B cell (primary cell): Measurements from ENCODE around the gene C12orf54. TPM values are rescaled to one million over a fixed set of nuclear protein-coding genes. Genes with fewer than 3 reads are reported as not detected.
"Not testable (repeated sequence)": the region's sequence is repeated elsewhere in the genome, so short reads cannot be mapped to it uniquely, and the experiment has no call there.

Experiments
- ATAC-seq: fragments of 200-7000 bp; cut with Tn5 transposase; one replicate; pipeline ENCODE4 v1.10.0; 2021; ENCODE audit warnings: low read depth, mild to moderate bottlenecking, moderate number of reproducible peaks, moderate library complexity
- CTCF ChIA-PET: fragments of 350-600 bp; sonication (Branson Sonifier 250); formaldehyde crosslinking; loops from one replicate; lab custom pipeline; 2021; ENCODE audit warnings: antibody characterized with exemption, inconsistent platforms; lab: Charles Lee
- POLR2A ChIA-PET: fragments of 350-600 bp; sonication (Branson Sonifier 250); formaldehyde crosslinking; loops from one replicate; lab custom pipeline; 2021; ENCODE audit warnings: antibody characterized with exemption; lab: Charles Lee
- DNase-seq: peaks from one replicate; pipeline ENCODE4 v3.0.0; 2013
- H2AFZ ChIP-seq: 2 replicates; pipeline ENCODE4 v1.6.1; 2012; ENCODE audit warnings: mild to moderate bottlenecking, low read depth, low read length; ENCODE audit not compliant: insufficient read depth, poor library complexity, severe bottlenecking
- H3K27ac ChIP-seq, 2 donors: 1 replicate in 1 of 2; 2 replicates in 1 of 2; pipeline ENCODE4 v1.5.1; 2012 to 2013; ENCODE audit warnings: low read length in 2 of 2, mild to moderate bottlenecking in 2 of 2, moderate library complexity in 1 of 2
- H3K27me3 ChIP-seq, 4 experiments: fragments of 200-600 bp in 1 of 4; sonication (generic) in 1 of 4; replicated peaks in 1 of 4; 1 replicate in 2 of 4; 2 replicates in 2 of 4; pipeline versions ENCODE4 v1.6.1 to v1.7.0; 2013 to 2016; ENCODE audit warnings: low read length in 3 of 4, mild to moderate bottlenecking in 2 of 4, mixed read lengths in 1 of 4, moderate library complexity in 1 of 4; ENCODE audit not compliant: insufficient read depth in 4 of 4, control insufficient read depth in 3 of 4; ENCODE audit errors: control extremely low read depth in 1 of 4
- H3K36me3 ChIP-seq, 2 experiments: replicated peaks in 1 of 2; 1 replicate in 1 of 2; 2 replicates in 1 of 2; pipeline versions ENCODE4 v1.6.1 to v1.7.1; 2013; ENCODE audit warnings: low read length in 1 of 2; ENCODE audit not compliant: insufficient read depth in 2 of 2, control insufficient read depth in 1 of 2; ENCODE audit errors: control extremely low read depth in 1 of 2, extremely low read depth in 1 of 2
- H3K4me1 ChIP-seq, 2 donors: fragments of 200-600 bp in 1 of 2; sonication (generic) in 1 of 2; 1 replicate in 1 of 2; 2 replicates in 1 of 2; pipeline versions ENCODE4 v1.5.1 to v1.6.1; 2013 to 2017; ENCODE audit warnings: low read length in 2 of 2; ENCODE audit not compliant: control insufficient read depth in 2 of 2, insufficient read depth in 2 of 2
- H3K4me2 ChIP-seq: replicated peaks from 2 replicates; pipeline ENCODE3; 2012; ENCODE audit warnings: mild to moderate bottlenecking, low read depth, low read length; ENCODE audit not compliant: poor library complexity, severe bottlenecking
- H3K4me3 ChIP-seq, 5 experiments: fragments of 200-600 bp in 1 of 5; sonication (generic) in 1 of 5; 1 replicate in 3 of 5; 2 replicates in 2 of 5; pipeline versions ENCODE4 v1.5.1 to v1.7.0; 2011 to 2016; ENCODE audit warnings: low read length in 4 of 5, mild to moderate bottlenecking in 4 of 5, low read depth in 2 of 5, control low read depth in 1 of 5, moderate library complexity in 1 of 5; ENCODE audit not compliant: insufficient read depth in 1 of 5; ENCODE audit errors: control extremely low read depth in 1 of 5, extremely low read depth in 1 of 5
- H3K79me2 ChIP-seq: fragments of 200-600 bp; sonication (generic); one replicate; pipeline ENCODE4 v1.6.0; 2016; ENCODE audit warnings: low read length; ENCODE audit not compliant: control insufficient read depth, insufficient read depth
- H3K9ac ChIP-seq: fragments of 200-600 bp; sonication (generic); 2 replicates; pipeline ENCODE4 v1.6.1; 2017; ENCODE audit warnings: mild to moderate bottlenecking, low read length, moderate library complexity
- H3K9me3 ChIP-seq, 3 donors: one replicate each; pipeline versions ENCODE4 v1.6.1 to v1.7.1; 2013; ENCODE audit warnings: low read length in 2 of 3; ENCODE audit not compliant: control insufficient read depth in 2 of 3, insufficient read depth in 1 of 3; ENCODE audit errors: control extremely low read depth in 1 of 3
- H4K20me1 ChIP-seq: 2 replicates; pipeline ENCODE4 v1.6.0; 2012; ENCODE audit warnings: mild to moderate bottlenecking, low read length; ENCODE audit not compliant: insufficient read depth, control insufficient read depth, poor library complexity, severe bottlenecking
- H3K27ac Mint-ChIP-seq: one replicate; pipeline ENCODE4 v1.8.0; 2021; ENCODE audit warnings: mixed read lengths
- H3K27me3 Mint-ChIP-seq: one replicate; pipeline ENCODE4 v1.8.0; 2021; ENCODE audit warnings: mixed read lengths
- H3K4me1 Mint-ChIP-seq: one replicate; pipeline ENCODE4 v1.8.0; 2021; ENCODE audit warnings: mixed read lengths
- H3K4me3 Mint-ChIP-seq: one replicate; pipeline ENCODE4 v1.8.0; 2021; ENCODE audit warnings: mixed read lengths
- H3K9me3 Mint-ChIP-seq: one replicate; pipeline ENCODE4 v1.8.0; 2022; ENCODE audit warnings: mixed read lengths; ENCODE audit not compliant: insufficient read depth
- EZH2 ChIP-seq: IDR thresholded peaks from 2 replicates; pipeline ENCODE4 v1.6.1; 2012; ENCODE audit warnings: borderline replicate concordance, low read depth, mild to moderate bottlenecking, moderate library complexity, low read length; ENCODE audit not compliant: insufficient read depth, poor library complexity, severe bottlenecking
- WGBS: methylation state at CpG from one replicate; pipeline ENCODE4 v1.1.5; 2013; ENCODE audit warnings: missing lambda C conversion rate; ENCODE audit not compliant: insufficient coverage; 5-methylcytosine and 5-hydroxymethylcytosine counted together
- intact Hi-C: fragments of 100-400 bp; cut with micrococcal nuclease; formaldehyde crosslinking; loops from one replicate; pipeline ENCODE4 v1.10.0; 2022
- polyA plus RNA-seq: library from polyadenylated mRNA; depleted of rRNA; stranded (reverse); fragments of >200 nt; gene quantifications from 2 replicates; pipeline ENCODE4 v1.2.3, GENCODE V29; 2012
- total RNA-seq, 2 donors: library from RNA; stranded (reverse); fragments of 120-200 nt in 1 of 2; gene quantifications; 1 replicate in 1 of 2; 2 replicates in 1 of 2; pipeline versions ENCODE4 v1.2.3 to v1.2.4, GENCODE V29; 2013 to 2022
- TF ChIP-seq, protein P1 (sequence below): fragments of 200-600 bp; IDR thresholded peaks from one replicate; pipeline ENCODE4 v1.8.0; 2022; ENCODE audit warnings: antibody characterized with exemption, mild to moderate bottlenecking

The C12orf54 gene
- total and polyA plus RNA-seq, 2 donors (not counting 1 experiment from before 2014, with no cell fraction given) = not detected

DNA sequence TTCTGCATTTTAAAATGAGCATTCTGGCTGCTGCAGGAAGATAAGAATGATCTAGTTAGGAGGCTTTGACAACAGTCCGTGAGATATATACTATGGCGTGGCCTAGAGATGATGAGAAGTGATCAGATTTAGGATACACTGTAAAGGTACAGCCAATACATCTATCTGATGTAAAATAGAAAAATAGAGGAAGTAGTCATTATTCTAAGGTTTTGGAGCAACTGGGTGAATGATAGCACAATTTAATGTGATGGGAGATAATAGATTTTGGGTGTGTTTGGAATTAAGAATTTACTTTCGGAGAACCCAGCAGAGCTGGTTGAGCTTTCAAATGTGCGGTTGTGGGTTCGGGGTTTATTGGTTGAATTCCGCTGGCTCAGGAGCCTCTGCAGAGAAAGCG is 10.0 kb upstream of the C12orf54 start, which contains the start of gene ANP32D:
ANP32D (plus strand) TSS at position 301 of the 400 bp plus-strand sequence. CDS start 106 bp downstream, outside the sequence.
- POLR2A ChIA-PET = no interaction called here
- CTCF ChIA-PET = interaction anchor here (0.8 kb wide), 1 partner anchor 15 kb away, joined by 3 read pairs; no protein-coding TSS in a partner anchor
- no peak for ATAC-seq
- H3K4me1 ChIP-seq = no peaks in the 10 kb centered on the region
- no peak within 1 kb of the TSS for H3K4me3 ChIP-seq
- Mint-ChIP-seq H3K4me1 (no peaks in the 10 kb centered on the region), H3K27ac (no peak within 1 kb of the TSS), H3K27me3 (peaks cover 17% of the 10 kb centered on the region), H3K4me3 (no peak within 1 kb of the TSS), H3K9me3 (peaks cover 26% of the 10 kb centered on the region)
- H3K27me3 ChIP-seq = no peaks in the 10 kb centered on the region
- H4K20me1 ChIP-seq = no peaks in the 10 kb centered on the region
- 96% methylated on average over 5 of the region's 7 CpGs for WGBS
- intact Hi-C loops = no loop called here
- DNase-seq = no peak
- H3K4me2 ChIP-seq = no peak within 1 kb of the TSS
- peaks cover 2 to 15% (median 5%) of the 10 kb centered on the region in 3 donors for H3K9me3 ChIP-seq
- no peak for TF ChIP-seq EZH2
- TF ChIP-seq, protein P1, sequence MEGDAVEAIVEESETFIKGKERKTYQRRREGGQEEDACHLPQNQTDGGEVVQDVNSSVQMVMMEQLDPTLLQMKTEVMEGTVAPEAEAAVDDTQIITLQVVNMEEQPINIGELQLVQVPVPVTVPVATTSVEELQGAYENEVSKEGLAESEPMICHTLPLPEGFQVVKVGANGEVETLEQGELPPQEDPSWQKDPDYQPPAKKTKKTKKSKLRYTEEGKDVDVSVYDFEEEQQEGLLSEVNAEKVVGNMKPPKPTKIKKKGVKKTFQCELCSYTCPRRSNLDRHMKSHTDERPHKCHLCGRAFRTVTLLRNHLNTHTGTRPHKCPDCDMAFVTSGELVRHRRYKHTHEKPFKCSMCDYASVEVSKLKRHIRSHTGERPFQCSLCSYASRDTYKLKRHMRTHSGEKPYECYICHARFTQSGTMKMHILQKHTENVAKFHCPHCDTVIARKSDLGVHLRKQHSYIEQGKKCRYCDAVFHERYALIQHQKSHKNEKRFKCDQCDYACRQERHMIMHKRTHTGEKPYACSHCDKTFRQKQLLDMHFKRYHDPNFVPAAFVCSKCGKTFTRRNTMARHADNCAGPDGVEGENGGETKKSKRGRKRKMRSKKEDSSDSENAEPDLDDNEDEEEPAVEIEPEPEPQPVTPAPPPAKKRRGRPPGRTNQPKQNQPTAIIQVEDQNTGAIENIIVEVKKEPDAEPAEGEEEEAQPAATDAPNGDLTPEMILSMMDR = no peak
- H3K36me3 ChIP-seq = no peaks in the 10 kb centered on the region
- no peak within 1 kb of the TSS for H2AFZ ChIP-seq
- no peaks in the 10 kb centered on the region for H3K79me2 ChIP-seq
- no peak within 1 kb of the TSS for H3K27ac ChIP-seq
- no peak within 1 kb of the TSS for H3K9ac ChIP-seq

DNA sequence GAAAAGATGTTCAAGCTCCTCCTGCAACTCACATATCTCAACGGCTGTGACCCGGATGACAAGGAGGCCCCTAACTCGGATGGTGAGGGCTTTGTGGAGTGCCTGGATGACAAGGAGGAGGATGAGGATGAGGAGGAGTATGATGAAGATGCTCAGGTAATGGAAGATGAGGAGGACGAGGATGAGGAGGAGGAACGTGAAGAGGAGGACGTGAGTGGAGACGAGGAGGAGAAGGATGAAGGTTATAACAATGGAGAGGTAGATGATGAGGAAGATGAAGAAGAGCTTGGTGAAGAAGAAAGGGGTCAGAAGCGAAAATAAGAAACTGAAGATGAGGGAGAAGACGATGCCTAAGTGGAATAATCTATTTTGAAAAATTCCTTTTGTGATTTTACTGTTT is 9.2 kb upstream of the C12orf54 start:
- H3K9me3 ChIP-seq = peaks cover 2 to 15% (median 5%) of the 10 kb centered on the region in 3 donors
- H3K4me2 ChIP-seq = no peak overlapping the region
- DNase-seq (no peak), ATAC-seq (no peak)
- H3K4me3 ChIP-seq = no peak overlapping the region
- H3K27ac ChIP-seq = no peak overlapping the region
- H3K36me3 ChIP-seq = no peaks in the 10 kb centered on the region
- H3K9ac ChIP-seq = no peak overlapping the region
- POLR2A ChIA-PET = no interaction called here
- no peak for TF ChIP-seq EZH2
- TF ChIP-seq, protein P1 = no peak
- no peaks in the 10 kb centered on the region for H4K20me1 ChIP-seq
- H3K27me3 ChIP-seq = no peaks in the 10 kb centered on the region
- Mint-ChIP-seq H3K4me3 (no peak overlapping the region), H3K27ac (no peak overlapping the region), H3K9me3 (peaks cover 23% of the 10 kb centered on the region), H3K4me1 (no peaks in the 10 kb centered on the region), H3K27me3 (peaks cover 17% of the 10 kb centered on the region)
- no peaks in the 10 kb centered on the region for H3K4me1 ChIP-seq
- no peaks in the 10 kb centered on the region for H3K79me2 ChIP-seq
- WGBS = 66% methylated on average over 6 of the region's 9 CpGs
- intact Hi-C loops = no loop called here
- no peak overlapping the region for H2AFZ ChIP-seq
- CTCF ChIA-PET = interaction anchor here (0.8 kb wide), 1 partner anchor 16 kb away, joined by 3 read pairs; no protein-coding TSS in a partner anchor

DNA sequence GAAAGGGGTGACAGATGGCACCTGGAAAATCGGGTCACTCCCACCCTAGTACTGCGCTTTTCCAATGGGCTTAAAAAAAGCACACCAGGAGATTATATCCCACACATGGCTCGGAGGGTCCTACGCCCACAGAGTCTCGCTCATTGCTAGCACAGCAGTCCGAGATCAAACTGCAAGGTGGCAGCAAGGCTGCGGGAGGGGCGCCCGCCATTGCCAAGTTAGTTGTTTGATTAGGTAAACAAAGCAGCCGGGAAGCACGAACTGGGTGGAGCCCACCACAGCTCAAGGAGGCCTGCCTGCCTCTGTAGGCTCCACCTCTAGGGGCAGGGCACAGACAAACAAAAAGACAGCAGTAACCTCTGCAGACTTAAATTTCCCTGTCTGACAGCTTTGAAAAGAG is 7.8 kb upstream of the C12orf54 start:
- H3K4me2 ChIP-seq, H3K9me3 ChIP-seq, H3K9ac ChIP-seq, H3K4me1 Mint-ChIP-seq, H3K4me3 Mint-ChIP-seq, H3K27ac Mint-ChIP-seq, DNase-seq, H2AFZ ChIP-seq, H3K79me2 ChIP-seq, H3K4me1 ChIP-seq, H3K27me3 ChIP-seq, intact Hi-C loops, H3K4me3 ChIP-seq, POLR2A ChIA-PET, CTCF ChIA-PET, ATAC-seq, H3K36me3 ChIP-seq, H3K27ac ChIP-seq, H4K20me1 ChIP-seq: not testable (repeated sequence)
- Mint-ChIP-seq H3K9me3 (peaks cover 17% of the 10 kb centered on the region), H3K27me3 (peaks cover 17% of the 10 kb centered on the region)
- WGBS = 93% methylated on average over 9 of the region's 11 CpGs
